Calu3 (cell line): ENCODE data around the gene SLC25A27. TPM values are rescaled to one million over a fixed set of nuclear protein-coding genes. Genes with fewer than 3 reads are reported as not detected.

Experiments used
- BruUV-seq: library from RNA; stranded (reverse); fragments of 400-500 nt; replicated peaks from 2 replicates; lab custom pipeline; 2021; lab: Mats Ljungman, UMichigan
- CTCF ChIA-PET: fragments of 300-600 bp; sonication (Branson Sonifier 250); formaldehyde crosslinking; loops from one replicate; lab custom pipeline; 2022; ENCODE audit warnings: antibody characterized with exemption; lab: Charles Lee
- DNase-seq: peaks from one replicate; pipeline ENCODE4 v3.0.0; 2022
- H3K27ac Mint-ChIP-seq: one replicate; pipeline ENCODE4 v1.8.0; 2022; ENCODE audit warnings: mixed read lengths; ENCODE audit not compliant: unreplicated experiment
- H3K27me3 Mint-ChIP-seq: one replicate; pipeline ENCODE4 v1.8.0; 2022; ENCODE audit warnings: mixed read lengths; ENCODE audit not compliant: unreplicated experiment
- H3K36me3 Mint-ChIP-seq: one replicate; pipeline ENCODE4 v1.8.0; 2022; ENCODE audit warnings: mild to moderate bottlenecking, moderate library complexity, mixed read lengths; ENCODE audit not compliant: insufficient read depth, unreplicated experiment
- H3K4me1 Mint-ChIP-seq: one replicate; pipeline ENCODE4 v1.8.0; 2022; ENCODE audit warnings: mild to moderate bottlenecking, low read depth, mixed read lengths; ENCODE audit not compliant: unreplicated experiment
- H3K4me3 Mint-ChIP-seq: one replicate; pipeline ENCODE4 v1.8.0; 2022; ENCODE audit warnings: mild to moderate bottlenecking, low read depth, moderate library complexity, mixed read lengths; ENCODE audit not compliant: unreplicated experiment
- H3K9me3 Mint-ChIP-seq: one replicate; pipeline ENCODE4 v1.8.0; 2022; ENCODE audit warnings: low read depth, mixed read lengths; ENCODE audit not compliant: unreplicated experiment
- intact Hi-C: fragments of 100-400 bp; cut with micrococcal nuclease; formaldehyde crosslinking; loops from one replicate; pipeline ENCODE4 v1.10.0; 2022; ENCODE audit not compliant: unreplicated experiment
- total RNA-seq: library from RNA; stranded (reverse); gene quantifications from 2 replicates; pipeline ENCODE4 v1.2.3, GENCODE V29; 2022
- TF ChIP-seq, protein P1 (sequence below): fragments of 200-600 bp; IDR thresholded peaks from one replicate; pipeline ENCODE4 v1.8.0; 2022; ENCODE audit warnings: antibody characterized with exemption; ENCODE audit not compliant: unreplicated experiment

The SLC25A27 gene
- total RNA-seq, 1 experiment from 2014 or later = 8.8 TPM

DNA sequence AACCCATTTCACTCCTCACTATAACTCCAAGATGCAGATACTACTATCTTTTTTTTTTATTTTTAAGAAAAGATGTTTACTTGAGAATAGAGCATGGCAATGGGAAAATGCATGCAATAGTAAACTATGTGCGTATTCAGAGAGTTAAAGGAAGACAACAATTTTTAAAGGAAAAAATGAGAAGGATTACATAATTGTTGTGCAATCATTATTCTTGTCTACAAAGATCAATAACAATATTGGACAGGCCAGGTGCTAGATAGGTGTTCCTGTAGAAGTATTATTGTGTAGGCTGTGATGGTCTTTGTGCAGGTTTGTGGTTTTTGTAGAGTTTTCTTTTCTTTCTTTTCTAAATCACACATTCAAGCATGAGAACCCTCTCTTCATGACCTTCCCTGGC is 20.7 kb upstream of the SLC25A27 start:
- no peak for DNase-seq
- H3K27me3 Mint-ChIP-seq = no peaks in the 10 kb centered on the region
- H3K4me1 Mint-ChIP-seq = no peaks in the 10 kb centered on the region
- H3K4me3 Mint-ChIP-seq = no peak overlapping the region
- intact Hi-C loops = no loop called here
- TF ChIP-seq, protein P1, sequence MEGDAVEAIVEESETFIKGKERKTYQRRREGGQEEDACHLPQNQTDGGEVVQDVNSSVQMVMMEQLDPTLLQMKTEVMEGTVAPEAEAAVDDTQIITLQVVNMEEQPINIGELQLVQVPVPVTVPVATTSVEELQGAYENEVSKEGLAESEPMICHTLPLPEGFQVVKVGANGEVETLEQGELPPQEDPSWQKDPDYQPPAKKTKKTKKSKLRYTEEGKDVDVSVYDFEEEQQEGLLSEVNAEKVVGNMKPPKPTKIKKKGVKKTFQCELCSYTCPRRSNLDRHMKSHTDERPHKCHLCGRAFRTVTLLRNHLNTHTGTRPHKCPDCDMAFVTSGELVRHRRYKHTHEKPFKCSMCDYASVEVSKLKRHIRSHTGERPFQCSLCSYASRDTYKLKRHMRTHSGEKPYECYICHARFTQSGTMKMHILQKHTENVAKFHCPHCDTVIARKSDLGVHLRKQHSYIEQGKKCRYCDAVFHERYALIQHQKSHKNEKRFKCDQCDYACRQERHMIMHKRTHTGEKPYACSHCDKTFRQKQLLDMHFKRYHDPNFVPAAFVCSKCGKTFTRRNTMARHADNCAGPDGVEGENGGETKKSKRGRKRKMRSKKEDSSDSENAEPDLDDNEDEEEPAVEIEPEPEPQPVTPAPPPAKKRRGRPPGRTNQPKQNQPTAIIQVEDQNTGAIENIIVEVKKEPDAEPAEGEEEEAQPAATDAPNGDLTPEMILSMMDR = no peak
- H3K9me3 Mint-ChIP-seq = no peaks in the 10 kb centered on the region
- no peak overlapping the region for H3K27ac Mint-ChIP-seq
- no TSS peak for BruUV-seq
- H3K36me3 Mint-ChIP-seq = no peaks in the 10 kb centered on the region
- CTCF ChIA-PET = interaction anchor here (0.7 kb wide), 1 partner anchor 215 kb away, joined by 3 read pairs; no protein-coding TSS in a partner anchor

DNA sequence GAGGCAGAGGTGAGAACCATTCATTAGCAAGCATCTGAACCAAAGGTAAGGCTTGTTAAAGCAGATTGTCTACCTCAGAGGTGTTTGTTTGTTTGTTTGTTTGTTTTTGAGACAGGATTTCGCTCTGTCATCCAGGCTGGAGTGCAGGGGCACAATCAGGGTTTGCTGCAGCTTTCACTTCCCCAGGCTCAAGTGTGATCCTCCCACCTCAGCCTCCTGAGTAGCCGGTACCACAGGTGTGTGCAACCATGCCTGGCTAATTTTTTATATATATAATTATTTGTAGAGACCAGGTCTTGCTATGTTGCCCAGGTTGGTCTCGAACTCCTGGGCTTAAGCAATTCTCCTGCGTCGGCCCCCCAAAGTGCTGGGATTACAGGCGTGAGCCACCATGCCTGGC is 17.3 kb upstream of the SLC25A27 start:
- Mint-ChIP-seq H3K4me1 (no peaks in the 10 kb centered on the region), H3K4me3 (no peak overlapping the region), H3K27me3 (no peaks in the 10 kb centered on the region), H3K27ac (no peak overlapping the region), H3K9me3 (no peaks in the 10 kb centered on the region), H3K36me3 (no peaks in the 10 kb centered on the region)
- no TSS peak for BruUV-seq
- no peak for DNase-seq
- TF ChIP-seq, protein P1 = no peak
- intact Hi-C loops = no loop called here
- CTCF ChIA-PET = no interaction called here

- TF ChIP-seq, protein P1 = no peak
- no peaks in the 10 kb centered on the region for H3K36me3 Mint-ChIP-seq
- intact Hi-C loops = no loop called here
- no peak overlapping the region for H3K27ac Mint-ChIP-seq
- CTCF ChIA-PET = no interaction called here
- BruUV-seq = no TSS peak
- no peaks in the 10 kb centered on the region for H3K27me3 Mint-ChIP-seq
- no peak for DNase-seq
- no peaks in the 10 kb centered on the region for H3K4me1 Mint-ChIP-seq
- H3K4me3 Mint-ChIP-seq = no peak overlapping the region
- H3K9me3 Mint-ChIP-seq = no peaks in the 10 kb centered on the region
These were observed 15.6 kb upstream of the SLC25A27 start for GRCh38 chr6:46637145-46637544.

DNA sequence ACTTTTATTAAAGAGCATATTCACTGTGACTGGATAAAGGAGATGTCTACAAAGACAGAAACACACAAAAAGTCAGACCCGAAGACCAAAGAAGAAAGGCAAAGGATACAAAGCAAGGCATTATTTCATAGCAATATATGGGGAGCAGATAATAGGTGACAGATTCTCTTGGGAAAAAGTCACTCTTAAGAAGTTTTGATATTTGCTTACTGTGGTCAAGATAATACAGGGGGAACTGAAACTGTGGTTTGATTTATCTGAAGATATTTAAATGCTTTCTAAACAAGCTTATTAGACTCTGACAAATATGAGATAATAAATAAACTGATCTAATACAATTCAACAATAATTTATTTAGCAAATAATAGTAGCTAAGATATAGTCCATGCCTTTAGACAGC is 14.8 kb upstream of the SLC25A27 start:
- H3K4me3 Mint-ChIP-seq = no peak overlapping the region
- CTCF ChIA-PET = interaction anchor here (0.6 kb wide), 1 partner anchor 18 kb away, joined by 6 read pairs; no protein-coding TSS in a partner anchor
- no peaks in the 10 kb centered on the region for H3K9me3 Mint-ChIP-seq
- intact Hi-C loops = no loop called here
- no peak for DNase-seq
- H3K27ac Mint-ChIP-seq = no peak overlapping the region
- BruUV-seq = no TSS peak
- no peaks in the 10 kb centered on the region for H3K27me3 Mint-ChIP-seq
- TF ChIP-seq, protein P1 = no peak
- no peaks in the 10 kb centered on the region for H3K36me3 Mint-ChIP-seq
- no peaks in the 10 kb centered on the region for H3K4me1 Mint-ChIP-seq
